ENCODE data around the gene CCDC88C. TPM values are rescaled to one million over a fixed set of nuclear protein-coding genes. Genes with fewer than 3 reads are reported as not detected.
A peak's percentile ranks its signal among the peaks of the same experiment; 100 is the strongest.

Gene CCDC88C
- total RNA-seq, 2 experiments from 2014 or later, result 137 to 253 TPM

- Histone ChIP-seq H3K4me3 (ENCODE audit: low read depth, low read length, poor library complexity, severe bottlenecking) (no peak overlapping the region), H3K27ac (ENCODE audit: low read depth, low read length, poor library complexity, severe bottlenecking) (no peak overlapping the region), H3K9me2 (ENCODE audit: insufficient read depth, low read length) (no peaks in the 10 kb centered on the region), H3K79me2 (ENCODE audit: insufficient read depth, low read depth, low read length) (no peaks in the 10 kb centered on the region), H4K20me1 (ENCODE audit: insufficient read depth, low read length) (no peaks in the 10 kb centered on the region), H3K4me2 (ENCODE audit: low read length) (peak overlapping the region; percentile 87; the same call in 1 of the 2 replicates), H3K9me3 (ENCODE audit: low read length) (no peaks in the 10 kb centered on the region), H3K36me3 (ENCODE audit: insufficient read depth, low read length) (no peaks in the 10 kb centered on the region), H3K4me1 (ENCODE audit: insufficient read depth, low read length, poor library complexity, severe bottlenecking) (peaks cover 73% of the 10 kb centered on the region), H2AFZ (ENCODE audit: low read length) (no peak overlapping the region)
- ChIA-PET POLR2A (interaction anchor here (1.6 to 2.2 kb wide), 2 partner anchors 8 to 40 kb away, joined by 3 to 7 read pairs; no protein-coding TSS in a partner anchor), CTCF (ENCODE audit: unreplicated experiment) (no interaction called here)
- DNase-seq (ENCODE audit: low spot score), result no peak
- BruUV-seq (replicated peaks), result no TSS peak
- TF ChIP-seq CTCF (conservative IDR thresholded peaks at IDR 0.05; ENCODE audit: low read length), result no peak
- intact Hi-C loops (cut with micrococcal nuclease; ENCODE audit: unreplicated experiment), result no loop called here
Observed at GRCh38 chr14:91245029-91245428, 172.6 kb downstream of the CCDC88C start.

GRCh38 chr14:91244501-91244901 is 173.1 kb downstream of the CCDC88C start, which contains the start of gene GPR68:
TSS of gene GPR68 (minus strand) at chr14:91244704. CDS start at chr14:91235050, 9,654 bp downstream.
- H4K20me1 ChIP-seq (ENCODE audit: insufficient read depth, low read length), result no peaks in the 10 kb centered on the region
- peak within 1 kb of the TSS; percentile 87 for H3K4me2 ChIP-seq (ENCODE audit: low read length)
- CTCF ChIA-PET (ENCODE audit: unreplicated experiment), result interaction anchor here (0.9 kb wide), 1 partner anchor 42 kb away, joined by 3 read pairs; no protein-coding TSS in a partner anchor
- no peaks in the 10 kb centered on the region for H3K79me2 ChIP-seq (ENCODE audit: insufficient read depth, low read depth, low read length)
- no peaks in the 10 kb centered on the region for H3K36me3 ChIP-seq (ENCODE audit: insufficient read depth, low read length)
- H3K4me1 ChIP-seq (ENCODE audit: insufficient read depth, low read length, poor library complexity, severe bottlenecking), result peaks cover 68% of the 10 kb centered on the region
- peak within 1 kb of the TSS; percentile 74; the same call in 1 of the 2 replicates for H2AFZ ChIP-seq (ENCODE audit: low read length)
- POLR2A ChIA-PET, result interaction anchor here (0.7 to 2.2 kb wide), 5 partner anchors 8 to 41 kb away, joined by 3 to 7 read pairs (median 4); no protein-coding TSS in a partner anchor
- peak within 1 kb of the TSS; percentile 32 for H3K4me3 ChIP-seq (ENCODE audit: low read depth, low read length, poor library complexity, severe bottlenecking)
- no TSS peak for BruUV-seq (replicated peaks)
- no peaks in the 10 kb centered on the region for H3K9me2 ChIP-seq (ENCODE audit: insufficient read depth, low read length)
- TF ChIP-seq EZH2phosphoT487 (IDR thresholded peaks at IDR 0.05; ENCODE audit: borderline replicate concordance, low read depth, low read length) (no peak), CTCF (conservative IDR thresholded peaks at IDR 0.05; ENCODE audit: low read length) (no peak)
- no peaks in the 10 kb centered on the region for H3K9me3 ChIP-seq (ENCODE audit: low read length)
- DNase-seq (ENCODE audit: low spot score), result peak; percentile 50
- intact Hi-C loops (cut with micrococcal nuclease; ENCODE audit: unreplicated experiment), result loop anchor here (5.0 kb wide), 1 partner anchor 38 kb away; no protein-coding TSS in a partner anchor
- H3K27ac ChIP-seq (ENCODE audit: low read depth, low read length, poor library complexity, severe bottlenecking), result peak within 1 kb of the TSS; percentile 76

- H3K9me3 ChIP-seq (ENCODE audit: low read length), result no peaks in the 10 kb centered on the region
- peak overlapping the region; percentile 76 for H3K27ac ChIP-seq (ENCODE audit: low read depth, low read length, poor library complexity, severe bottlenecking)
- H3K36me3 ChIP-seq (ENCODE audit: insufficient read depth, low read length), result no peaks in the 10 kb centered on the region
- no peaks in the 10 kb centered on the region for H4K20me1 ChIP-seq (ENCODE audit: insufficient read depth, low read length)
- H2AFZ ChIP-seq (ENCODE audit: low read length), result peak overlapping the region; percentile 74
- H3K4me1 ChIP-seq (ENCODE audit: insufficient read depth, low read length, poor library complexity, severe bottlenecking), result peaks cover 59% of the 10 kb centered on the region
- DNase-seq (ENCODE audit: low spot score), result no peak
- peak overlapping the region; percentile 32 for H3K4me3 ChIP-seq (ENCODE audit: low read depth, low read length, poor library complexity, severe bottlenecking)
- H3K4me2 ChIP-seq (ENCODE audit: low read length), result peak overlapping the region; percentile 87
- no peaks in the 10 kb centered on the region for H3K9me2 ChIP-seq (ENCODE audit: insufficient read depth, low read length)
- intact Hi-C loops (cut with micrococcal nuclease; ENCODE audit: unreplicated experiment), result loop anchor here (5.0 kb wide), 1 partner anchor 39 kb away; no protein-coding TSS in a partner anchor
- ChIA-PET CTCF (ENCODE audit: unreplicated experiment) (interaction anchor here (0.7 to 1.7 kb wide), 3 partner anchors 10 to 156 kb away, joined by 3 read pairs; no protein-coding TSS in a partner anchor), POLR2A (interaction anchor here (0.7 to 2.7 kb wide), 6 partner anchors 9 to 824 kb away, joined by 3 to 12 read pairs (median 4); no protein-coding TSS in a partner anchor)
- no peaks in the 10 kb centered on the region for H3K79me2 ChIP-seq (ENCODE audit: insufficient read depth, low read depth, low read length)
- BruUV-seq (replicated peaks), result no TSS peak
- TF ChIP-seq EZH2phosphoT487 (IDR thresholded peaks at IDR 0.05; ENCODE audit: borderline replicate concordance, low read depth, low read length) (no peak), CTCF (conservative IDR thresholded peaks at IDR 0.05; ENCODE audit: low read length) (no peak)
Observed at GRCh38 chr14:91243074-91243471, 174.5 kb downstream of the CCDC88C start.

Measured in OCI-LY7 (cell line).